ENCODE measurements around the gene RPS6KB1. TPM values are rescaled to one million over a fixed set of nuclear protein-coding genes. Genes with fewer than 3 reads are reported as not detected.
A peak's percentile ranks its signal among the peaks of the same experiment; 100 is the strongest.

Gene RPS6KB1
- total and polyA plus RNA-seq, 2 donors (not counting 1 experiment from before 2014, with no cell fraction given): 15.6 to 69.7 TPM

- TF ChIP-seq EZH2 (IDR thresholded peaks at IDR 0.05; ENCODE audit: borderline replicate concordance, insufficient read depth, low read depth, low read length, poor library complexity, severe bottlenecking): no peak
- no peak for TF ChIP-seq CTCF (IDR thresholded peaks at IDR 0.05)
- Histone ChIP-seq H2AFZ (ENCODE audit: insufficient read depth, low read depth, low read length, poor library complexity, severe bottlenecking) (peak overlapping the region; percentile 95), H3K27me3 (replicated peaks in 1 of 4; ENCODE audit: control extremely low read depth in 1 of 4, control insufficient read depth in 3 of 4, insufficient read depth in 4 of 4, low read length in 3 of 4) (no peaks in the 10 kb centered on the region), H3K79me2 (ENCODE audit: control insufficient read depth, insufficient read depth, low read length) (peaks cover 85% of the 10 kb centered on the region), H4K20me1 (ENCODE audit: control insufficient read depth, insufficient read depth, low read length, poor library complexity, severe bottlenecking) (peaks cover 18% of the 10 kb centered on the region), H3K4me1 (ENCODE audit: control insufficient read depth in 2 of 2, insufficient read depth in 2 of 2, low read length in 2 of 2) (peaks cover 19 to 23% of the 10 kb centered on the region in 2 donors), H3K4me3 (ENCODE audit: control extremely low read depth in 1 of 5, extremely low read depth in 1 of 5, insufficient read depth in 1 of 5, low read depth in 2 of 5, low read length in 4 of 5) (peak overlapping the region; percentile 61 to 96 (median 75)), H3K27ac (ENCODE audit: low read length in 2 of 2) (peak overlapping the region; percentile 94 to 95), H3K9ac (ENCODE audit: low read length) (peak overlapping the region; percentile 87), H3K36me3 (replicated peaks in 1 of 2; ENCODE audit: control extremely low read depth in 1 of 2, control insufficient read depth in 1 of 2, extremely low read depth in 1 of 2, insufficient read depth in 2 of 2, low read length in 1 of 2) (peaks cover 3 to 7% of the 10 kb centered on the region in 2 experiments), H3K4me2 (replicated peaks; ENCODE audit: low read depth, low read length, poor library complexity, severe bottlenecking) (peak overlapping the region; percentile 81), H3K9me3 (ENCODE audit: control extremely low read depth in 1 of 3, control insufficient read depth in 2 of 3, insufficient read depth in 1 of 3, low read length in 2 of 3) (no peaks in the 10 kb centered on the region)
- CTCF ChIA-PET: interaction anchor here (0.7 to 3.7 kb wide), 5 partner anchors 9 to 140 kb away, joined by 3 to 18 read pairs (median 3); no protein-coding TSS in a partner anchor
- peak overlapping the region; percentile 98 for H3K4me3 Mint-ChIP-seq
- intact Hi-C loops (cut with micrococcal nuclease): loop anchor here (1.0 to 5.0 kb wide), 6 partner anchors 41 to 499 kb away; partner anchors contain the start of genes PTRH2, RNFT1, USP32 and VMP1
- no peak for DNase-seq
- no peaks in the 10 kb centered on the region for H3K27me3 Mint-ChIP-seq
- POLR2A ChIA-PET: interaction anchor here (0.7 to 1.1 kb wide), 3 partner anchors 46 to 229 kb away, joined by 3 to 8 read pairs (median 3); no protein-coding TSS in a partner anchor
- peak overlapping the region; percentile 99 for H3K27ac Mint-ChIP-seq
- no peak for ATAC-seq (ENCODE audit: low read depth)
- WGBS (ENCODE audit: insufficient coverage): 3% methylated on average over 5 of the region's 11 CpGs
- no peaks in the 10 kb centered on the region for H3K9me3 Mint-ChIP-seq (ENCODE audit: insufficient read depth)
- peaks cover 49% of the 10 kb centered on the region for H3K4me1 Mint-ChIP-seq
Measured at GRCh38 chr17:59893676-59894100, 767 bp downstream of the RPS6KB1 start.

- CTCF ChIA-PET: no interaction called here
- Mint-ChIP-seq H3K27me3 (no peaks in the 10 kb centered on the region), H3K4me1 (peaks cover 45% of the 10 kb centered on the region), H3K4me3 (no peak overlapping the region), H3K9me3 (ENCODE audit: insufficient read depth) (no peaks in the 10 kb centered on the region), H3K27ac (no peak overlapping the region)
- Histone ChIP-seq H3K4me2 (replicated peaks; ENCODE audit: low read depth, low read length, poor library complexity, severe bottlenecking) (no peak overlapping the region), H3K4me3 (ENCODE audit: control extremely low read depth in 1 of 5, extremely low read depth in 1 of 5, insufficient read depth in 1 of 5, low read depth in 2 of 5, low read length in 4 of 5) (no peak overlapping the region), H3K9me3 (ENCODE audit: control extremely low read depth in 1 of 3, control insufficient read depth in 2 of 3, insufficient read depth in 1 of 3, low read length in 2 of 3) (no peaks in the 10 kb centered on the region), H3K79me2 (ENCODE audit: control insufficient read depth, insufficient read depth, low read length) (peaks cover 94% of the 10 kb centered on the region), H2AFZ (ENCODE audit: insufficient read depth, low read depth, low read length, poor library complexity, severe bottlenecking) (no peak overlapping the region), H3K27ac (ENCODE audit: low read length in 2 of 2) (no peak overlapping the region), H3K9ac (ENCODE audit: low read length) (no peak overlapping the region), H4K20me1 (ENCODE audit: control insufficient read depth, insufficient read depth, low read length, poor library complexity, severe bottlenecking) (peaks cover 46% of the 10 kb centered on the region), H3K36me3 (replicated peaks in 1 of 2; ENCODE audit: control extremely low read depth in 1 of 2, control insufficient read depth in 1 of 2, extremely low read depth in 1 of 2, insufficient read depth in 2 of 2, low read length in 1 of 2) (peaks cover 4 to 7% of the 10 kb centered on the region in 2 experiments), H3K4me1 (ENCODE audit: control insufficient read depth in 2 of 2, insufficient read depth in 2 of 2, low read length in 2 of 2) (peaks cover 12 to 15% of the 10 kb centered on the region in 2 donors), H3K27me3 (replicated peaks in 1 of 4; ENCODE audit: control extremely low read depth in 1 of 4, control insufficient read depth in 3 of 4, insufficient read depth in 4 of 4, low read length in 3 of 4) (no peaks in the 10 kb centered on the region)
- intact Hi-C loops (cut with micrococcal nuclease): no loop called here
- POLR2A ChIA-PET: no interaction called here
- ATAC-seq (ENCODE audit: low read depth) (no peak), DNase-seq (no peak)
- 100% methylated on average over 1 of the region's 4 CpGs for WGBS (ENCODE audit: insufficient coverage)
- no peak for TF ChIP-seq CTCF (IDR thresholded peaks at IDR 0.05)
- TF ChIP-seq EZH2 (IDR thresholded peaks at IDR 0.05; ENCODE audit: borderline replicate concordance, insufficient read depth, low read depth, low read length, poor library complexity, severe bottlenecking): no peak
Measured at GRCh38 chr17:59897090-59897489, 4.2 kb downstream of the RPS6KB1 start.

Data from B cell (primary cell).